Activated T-helper 1 cell treated with anti-CD3 and anti-CD28 coated beads, Interleukin-2, amount 50 U/mL, for 16 hours (primary cell): ENCODE data around the gene DDX3X.
"Not testable (repeated sequence)": the region's sequence is repeated elsewhere in the genome, so short reads cannot be mapped to it uniquely, and the experiment has no call there.

ENCODE experiments used
- DNase-seq, 2 donors: peaks; one replicate each; pipeline ENCODE4 v3.0.0-alpha.2; 2020; ENCODE audit warnings: low read depth in 1 of 2, low spot score in 1 of 2

The DDX3X gene

DNA sequence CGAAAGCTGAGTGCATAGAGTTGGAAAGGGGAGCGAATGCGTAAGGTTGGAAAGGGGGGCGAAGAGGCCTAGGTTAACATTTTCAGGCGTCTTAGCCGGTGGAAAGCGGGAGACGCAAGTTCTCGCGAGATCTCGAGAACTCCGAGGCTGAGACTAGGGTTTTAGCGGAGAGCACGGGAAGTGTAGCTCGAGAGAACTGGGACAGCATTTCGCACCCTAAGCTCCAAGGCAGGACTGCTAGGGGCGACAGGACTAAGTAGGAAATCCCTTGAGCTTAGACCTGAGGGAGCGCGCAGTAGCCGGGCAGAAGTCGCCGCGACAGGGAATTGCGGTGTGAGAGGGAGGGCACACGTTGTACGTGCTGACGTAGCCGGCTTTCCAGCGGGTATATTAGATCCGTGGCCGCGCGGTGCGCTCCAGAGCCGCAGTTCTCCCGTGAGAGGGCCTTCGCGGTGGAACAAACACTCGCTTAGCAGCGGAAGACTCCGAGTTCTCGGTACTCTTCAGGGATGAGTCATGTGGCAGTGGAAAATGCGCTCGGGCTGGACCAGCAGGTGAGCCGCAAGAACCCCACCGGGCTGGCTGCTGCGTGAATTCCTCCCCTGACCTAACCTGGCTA, at the start of gene DDX3X:
Gene DDX3X (plus strand): TSS at position 419 of the 619 bp plus-strand sequence. CDS start 91 bp downstream, at position 510.
- peak; percentile 65 to 88 for DNase-seq

DNA sequence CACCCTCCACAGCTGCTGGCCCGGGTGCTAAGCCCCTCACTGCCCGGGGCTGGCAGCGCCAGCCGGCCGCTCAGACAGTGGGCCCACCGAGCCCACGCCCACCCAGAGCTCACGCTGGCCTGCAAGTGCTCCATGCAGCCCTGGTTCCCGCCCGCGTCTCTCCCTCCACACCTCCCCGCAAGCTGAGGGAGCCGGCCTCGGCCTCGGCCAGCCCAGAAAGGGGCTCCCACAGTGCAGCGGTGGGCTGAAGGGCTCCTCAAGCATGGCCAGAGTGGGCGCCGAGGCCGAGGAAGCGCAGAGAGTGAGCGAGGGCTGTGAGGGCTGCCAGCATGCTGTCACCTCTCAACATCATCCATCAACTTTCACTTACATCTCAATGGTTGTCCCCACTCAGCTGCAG, 48.0 kb upstream of the DDX3X start:
- DNase-seq, result not testable (repeated sequence)

DNA sequence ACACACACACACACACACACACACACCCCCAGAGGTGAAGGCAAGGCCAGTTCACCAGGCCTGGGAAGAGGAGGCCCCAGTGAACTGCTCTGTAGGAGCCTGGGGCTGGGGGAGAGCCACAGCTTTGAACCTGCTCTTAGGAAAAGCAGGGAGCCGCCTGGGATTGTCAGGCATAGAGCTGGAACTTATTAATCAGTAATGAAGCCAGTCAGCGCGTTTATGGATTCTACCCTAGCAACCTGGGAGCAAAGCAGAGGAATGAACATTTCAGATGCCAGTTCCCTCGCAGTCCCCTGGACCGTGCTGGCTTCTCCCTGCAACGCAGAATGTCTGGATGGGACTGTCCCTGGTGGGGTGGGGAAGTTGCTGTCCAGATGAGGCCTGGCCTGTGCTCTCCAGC, 45.3 kb upstream of the DDX3X start:
- DNase-seq, result no peak

DNA sequence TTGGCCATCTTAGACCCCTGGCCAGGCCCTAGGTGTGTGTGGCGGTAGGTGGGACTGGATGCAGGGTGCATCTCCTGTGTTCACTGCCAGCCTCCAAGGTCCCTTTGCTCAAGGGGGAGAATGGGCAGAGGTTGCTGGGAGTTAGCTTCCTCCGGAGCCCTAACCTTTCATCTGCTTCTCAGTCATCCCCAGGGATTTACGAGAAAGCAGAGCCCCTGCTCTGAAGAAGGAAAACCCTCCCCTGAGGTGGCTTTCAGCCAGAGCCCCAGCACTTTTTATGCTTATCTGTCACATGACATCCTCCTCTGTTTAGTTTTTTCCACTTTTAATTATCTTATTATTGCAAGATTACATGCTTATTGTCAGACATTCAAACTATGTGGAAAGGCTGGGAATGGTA, 44.9 kb upstream of the DDX3X start:
- no peak for DNase-seq

DNA sequence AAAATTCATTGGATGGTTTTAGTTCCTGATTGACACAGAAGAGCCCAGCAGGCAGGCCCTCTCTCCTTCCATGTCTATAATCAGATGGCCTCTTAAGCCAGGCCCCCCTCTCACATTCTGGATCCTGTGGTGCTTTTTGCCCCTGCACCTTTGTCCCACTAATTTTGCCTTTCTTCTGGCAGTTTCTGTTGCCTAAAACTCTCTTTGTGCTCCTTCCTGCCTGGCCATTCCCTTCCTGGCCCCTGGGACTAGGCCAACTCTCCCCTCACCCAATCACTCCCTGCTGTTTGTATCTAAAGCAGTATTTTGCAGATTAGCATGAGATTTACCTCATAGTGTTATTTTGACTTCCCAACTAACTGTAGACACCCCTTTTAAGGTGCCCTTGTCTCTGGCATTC, 42.7 kb upstream of the DDX3X start:
- no peak for DNase-seq

DNA sequence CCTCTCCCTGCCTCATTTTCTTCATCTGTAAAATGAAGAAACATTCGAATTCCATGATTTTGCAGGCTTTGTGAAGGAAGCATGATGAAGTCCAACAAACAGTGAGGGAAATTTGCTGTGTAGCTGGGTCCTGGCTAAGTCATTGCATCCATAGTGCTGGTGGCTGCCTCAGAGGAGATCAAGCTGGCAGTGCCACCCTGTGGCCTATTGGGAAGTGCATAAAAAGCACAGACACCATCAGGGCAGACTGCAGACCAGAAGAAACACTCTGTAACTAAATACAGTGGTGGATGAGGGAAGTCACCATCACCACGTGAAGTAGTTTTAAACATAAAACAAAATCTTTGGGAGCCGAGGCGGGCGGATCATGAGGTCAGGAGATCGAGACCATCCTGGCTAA, 40.7 kb upstream of the DDX3X start:
- no peak for DNase-seq

DNA sequence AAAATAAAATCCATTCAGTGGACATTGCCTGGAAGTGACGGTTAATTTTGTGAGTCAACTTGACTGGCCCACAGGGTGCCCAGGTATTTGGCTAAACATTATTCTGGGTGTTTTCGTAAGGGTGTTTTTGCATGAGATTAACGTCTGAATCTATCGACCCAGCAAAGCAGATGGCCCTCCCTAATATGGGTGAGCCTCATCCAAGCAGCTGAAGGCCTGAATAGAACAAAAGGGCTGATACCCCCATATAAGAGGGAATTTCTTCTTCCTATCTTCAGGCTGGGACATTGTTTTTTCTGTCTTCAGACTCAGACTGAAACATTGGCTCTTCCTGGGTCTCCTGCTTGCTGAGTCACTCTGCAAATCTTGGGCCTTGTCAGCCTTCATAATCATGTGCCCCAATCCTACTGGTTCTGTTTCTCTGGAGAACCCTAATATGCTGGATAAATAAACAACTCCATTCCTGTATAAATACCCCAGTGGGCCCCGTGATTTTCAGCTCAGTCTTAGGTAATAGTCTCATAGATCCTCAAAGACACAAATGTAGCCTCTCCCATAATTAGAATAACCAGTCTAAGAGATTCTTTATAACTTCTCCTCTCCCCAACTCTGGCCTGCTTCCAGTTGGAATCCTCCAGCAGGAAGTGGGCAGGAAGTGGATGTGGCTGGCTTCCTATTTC, 33.1 kb upstream of the DDX3X start:
- DNase-seq, result no peak

DNA sequence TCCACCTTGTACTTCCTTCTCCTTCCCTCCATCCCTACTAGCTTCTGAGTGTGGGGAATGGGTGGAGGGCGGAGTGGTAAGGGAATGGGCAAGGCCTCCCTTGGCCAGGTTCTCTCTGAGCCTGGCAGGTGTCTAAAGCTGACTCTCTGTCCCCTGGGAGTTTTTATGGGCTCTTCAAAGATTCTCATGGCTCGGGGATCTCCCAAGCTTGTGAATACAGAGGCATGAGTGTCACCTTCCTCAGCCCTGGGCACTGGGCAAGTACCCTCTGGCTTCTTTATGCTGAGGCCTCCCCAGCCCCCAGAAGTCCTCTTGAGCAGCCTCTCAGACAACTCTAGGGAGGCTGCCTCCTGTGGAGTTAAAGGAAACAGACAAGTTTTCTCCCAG, 32.5 kb upstream of the DDX3X start:
- DNase-seq, result no peak

DNA sequence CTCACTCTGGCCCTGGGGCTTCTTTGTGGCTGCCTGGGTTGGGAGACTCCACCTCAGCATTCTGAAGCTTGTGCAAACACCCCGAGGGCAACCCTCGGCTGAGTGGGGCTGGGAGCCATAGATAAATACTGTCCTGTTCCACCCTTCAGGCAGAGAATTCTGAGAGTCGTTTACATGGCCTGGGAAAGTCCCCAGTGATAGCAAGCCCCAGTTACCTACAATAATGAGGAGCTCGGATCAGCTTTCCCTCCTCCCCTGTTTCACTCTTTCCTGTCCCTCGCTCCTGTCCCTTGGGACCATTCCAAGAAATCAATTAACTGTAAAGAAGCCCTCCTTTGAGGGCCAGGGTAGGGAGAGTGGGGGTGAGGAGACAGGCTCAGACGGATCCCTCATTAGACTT, 31.6 kb upstream of the DDX3X start:
- DNase-seq, result no peak

DNA sequence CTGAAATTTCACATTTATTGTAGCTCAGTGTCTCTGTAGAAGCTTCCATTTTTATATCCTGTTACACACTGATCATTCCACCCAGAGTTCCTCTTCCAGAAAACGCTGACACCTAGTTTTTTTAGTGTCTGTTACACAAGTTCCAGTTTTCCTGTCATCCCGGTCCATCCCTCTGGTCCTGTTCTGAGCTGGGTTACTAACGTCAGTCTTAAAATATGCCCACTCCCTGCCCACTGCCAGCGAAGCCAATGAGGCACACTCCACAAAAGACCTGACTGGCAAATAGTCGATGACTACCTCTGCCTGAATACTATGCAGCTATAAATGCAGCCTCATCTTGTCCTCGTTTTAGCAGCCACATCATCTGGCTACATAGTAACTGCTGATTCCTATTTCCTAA, 30.9 kb upstream of the DDX3X start:
- no peak for DNase-seq

DNA sequence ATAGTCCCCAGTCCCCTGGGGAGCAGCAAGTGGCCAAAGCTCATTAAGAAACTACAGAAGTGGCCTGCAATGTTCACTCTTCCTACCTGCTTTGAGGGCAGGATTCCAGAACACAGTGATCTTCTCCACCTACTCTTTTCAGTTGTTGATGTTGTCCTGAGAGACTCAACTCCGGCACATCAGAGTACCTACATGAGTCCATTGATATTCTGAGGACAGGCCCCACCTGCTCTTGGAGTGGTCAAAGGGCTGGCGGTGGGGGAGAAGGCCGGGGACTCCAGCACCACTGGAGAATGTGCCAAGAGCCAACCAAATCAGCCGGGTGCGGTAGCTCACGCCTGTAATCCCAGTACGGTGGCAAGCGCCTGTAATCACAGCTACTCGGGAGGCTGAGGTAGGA, 29.8 kb upstream of the DDX3X start:
- DNase-seq, result no peak

DNA sequence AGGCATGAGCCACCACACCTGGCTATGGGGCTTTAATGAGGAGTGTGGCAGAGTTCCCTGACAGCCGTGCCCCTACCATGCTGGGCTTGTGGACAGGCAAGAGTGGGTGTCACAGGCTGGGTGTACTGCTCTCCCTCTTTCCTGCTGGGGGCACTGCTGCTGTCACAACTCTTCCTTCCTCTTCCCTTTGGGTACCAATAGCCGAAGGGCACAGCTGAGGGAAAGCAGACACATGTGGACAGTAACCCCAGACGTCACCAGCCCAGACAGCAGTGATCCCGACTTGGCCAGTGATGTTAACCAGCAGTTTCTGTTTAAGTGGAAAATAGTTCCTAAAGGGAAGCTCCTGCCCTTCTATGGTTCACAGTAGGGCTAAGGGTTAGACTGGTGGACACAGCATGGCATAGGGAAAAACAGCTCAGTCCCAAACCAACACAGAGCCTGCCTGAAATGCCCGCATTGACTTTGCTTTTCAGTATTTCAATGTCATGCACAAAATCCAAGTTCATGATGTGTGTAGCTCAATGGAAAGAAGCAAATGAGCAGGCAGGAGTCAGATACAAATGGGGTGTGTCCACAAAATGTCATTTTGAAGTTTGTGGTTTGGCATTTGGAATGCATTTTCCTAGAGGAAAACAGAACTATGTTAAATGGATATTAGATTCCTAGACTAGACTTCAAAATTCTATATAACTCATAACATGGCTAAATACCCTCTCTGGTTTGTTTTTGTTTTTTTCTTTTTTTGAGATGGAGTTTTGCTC, 24.9 kb upstream of the DDX3X start:
- DNase-seq, result no peak

DNA sequence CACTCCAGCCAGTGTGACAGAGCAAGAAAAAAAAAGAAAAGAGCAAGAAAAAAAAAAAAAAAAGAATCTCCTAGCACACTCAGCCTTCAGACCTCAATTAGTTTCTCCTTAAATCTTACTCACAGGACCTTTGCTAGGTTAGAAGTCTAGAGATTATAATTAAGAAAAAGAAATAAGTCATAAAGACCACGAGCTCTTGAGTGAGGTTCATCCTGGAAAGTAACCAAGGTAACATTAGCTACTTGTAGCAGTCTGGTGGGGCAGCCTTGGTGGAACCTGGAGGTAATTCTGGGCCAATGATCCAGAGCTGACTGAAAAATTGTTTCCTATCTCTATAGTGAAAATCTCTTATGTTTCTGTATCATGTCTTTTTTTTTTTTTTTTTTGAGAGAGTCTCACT, 21.2 kb upstream of the DDX3X start:
- no peak for DNase-seq

DNA sequence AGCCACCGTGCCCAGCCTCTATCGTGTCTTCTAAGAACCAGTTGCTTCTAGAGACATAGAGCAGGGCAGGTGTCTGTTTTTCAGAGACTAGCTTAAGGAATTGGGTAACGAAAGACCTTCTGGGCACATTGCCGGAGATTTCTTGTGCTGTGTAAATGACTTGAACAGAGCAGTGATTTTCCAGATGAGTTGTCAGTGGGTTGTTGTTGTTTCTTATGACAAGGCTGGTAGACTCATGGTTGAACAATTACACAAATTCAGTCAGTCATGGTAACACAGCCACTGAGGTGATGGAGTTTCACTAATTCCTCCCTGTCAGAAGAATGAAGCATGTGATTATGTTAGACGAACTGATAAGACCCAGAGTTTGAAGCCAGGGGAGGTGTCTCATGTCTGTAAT, 20.5 kb upstream of the DDX3X start:
- DNase-seq, result no peak

DNA sequence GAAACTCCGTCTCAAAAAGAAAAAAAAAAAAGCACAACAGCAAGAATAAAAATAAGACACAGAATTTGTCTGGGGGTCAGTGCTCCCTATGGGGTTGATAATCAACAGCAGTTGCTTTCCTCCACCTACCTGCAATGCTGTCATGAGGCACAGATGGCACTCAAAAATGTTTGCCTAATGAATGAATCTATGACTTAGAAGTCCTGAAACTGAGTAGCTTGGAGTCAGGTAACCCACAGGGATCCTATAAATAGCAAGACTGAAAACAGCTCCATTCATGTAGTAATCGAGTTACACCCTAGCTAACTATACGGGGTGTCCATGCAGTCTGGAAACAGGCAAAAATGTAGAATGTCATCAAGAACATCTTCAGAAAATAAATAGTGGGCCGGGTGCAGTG, 19.8 kb upstream of the DDX3X start:
- DNase-seq, result no peak

DNA sequence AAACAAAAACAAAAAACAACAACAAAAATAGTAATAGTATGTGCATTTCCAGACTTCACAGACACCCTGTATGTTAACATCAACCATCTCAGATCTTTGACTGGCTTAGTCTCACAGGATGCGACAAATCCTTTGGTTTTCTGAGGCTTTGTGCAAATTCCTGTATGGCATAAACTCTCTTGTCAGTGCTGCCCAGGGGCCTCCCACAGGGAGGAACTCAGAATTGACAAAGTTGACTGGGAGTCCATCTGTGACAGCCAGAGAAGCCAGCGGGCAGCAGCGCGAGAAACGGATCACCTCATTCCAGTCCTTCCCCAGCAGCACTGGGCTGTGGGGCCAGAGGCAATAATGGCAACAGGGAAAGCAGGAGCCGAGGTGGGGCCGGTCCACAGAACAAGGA, 19.1 kb upstream of the DDX3X start:
- DNase-seq, result no peak

DNA sequence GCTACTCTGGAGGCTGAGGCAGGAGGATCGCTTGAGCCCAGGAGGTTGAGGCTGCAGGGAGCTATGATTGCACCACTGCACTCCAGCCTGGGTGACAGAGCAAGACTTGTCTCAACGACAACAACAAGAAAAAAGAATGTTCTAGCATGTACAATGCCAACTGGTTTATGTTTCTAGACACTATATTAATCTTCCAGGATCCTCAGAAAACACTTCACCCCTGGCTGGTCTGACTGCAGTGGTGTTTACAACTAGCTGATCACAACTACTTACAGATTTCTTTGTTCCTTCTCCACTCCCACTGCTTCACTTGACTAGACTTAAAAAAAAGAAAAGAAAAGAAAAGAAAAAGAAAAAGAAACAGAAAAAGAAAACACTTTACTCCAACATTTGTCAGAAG, 17.7 kb upstream of the DDX3X start:
- not testable (repeated sequence) for DNase-seq

DNA sequence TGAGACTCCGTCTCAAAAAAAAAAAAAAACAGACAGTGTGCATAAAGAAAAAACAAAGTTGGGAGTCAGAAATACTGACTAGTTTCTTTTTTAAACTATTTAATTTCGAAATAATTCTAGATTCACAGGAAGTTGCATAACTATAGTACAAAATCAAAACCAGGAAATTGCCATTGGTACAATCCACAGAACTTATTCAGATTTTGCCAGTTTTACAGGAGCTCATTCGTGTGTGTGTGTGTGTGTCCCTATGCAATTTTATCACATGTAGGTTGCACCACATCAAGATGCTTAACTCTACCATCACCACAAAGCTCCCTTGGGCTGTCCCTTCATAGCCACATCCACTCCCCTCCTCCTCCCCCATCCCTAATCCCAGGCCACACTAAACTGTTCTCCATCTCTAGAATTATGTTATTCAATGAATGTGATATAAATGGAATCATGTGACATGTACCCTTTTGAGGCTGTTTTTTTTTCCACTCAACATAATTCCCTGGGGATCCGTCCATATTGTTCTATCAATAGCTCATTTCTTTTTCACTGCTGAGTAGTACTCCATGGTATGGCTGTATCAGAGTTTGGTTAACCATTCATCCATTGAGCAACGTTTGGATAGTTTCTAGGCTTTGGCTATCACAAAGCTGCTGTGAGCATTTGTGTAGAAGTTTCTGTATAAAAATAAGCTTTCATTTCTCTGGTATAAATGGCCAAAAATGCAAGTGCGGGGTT, 16.3 kb upstream of the DDX3X start:
- no peak for DNase-seq

DNA sequence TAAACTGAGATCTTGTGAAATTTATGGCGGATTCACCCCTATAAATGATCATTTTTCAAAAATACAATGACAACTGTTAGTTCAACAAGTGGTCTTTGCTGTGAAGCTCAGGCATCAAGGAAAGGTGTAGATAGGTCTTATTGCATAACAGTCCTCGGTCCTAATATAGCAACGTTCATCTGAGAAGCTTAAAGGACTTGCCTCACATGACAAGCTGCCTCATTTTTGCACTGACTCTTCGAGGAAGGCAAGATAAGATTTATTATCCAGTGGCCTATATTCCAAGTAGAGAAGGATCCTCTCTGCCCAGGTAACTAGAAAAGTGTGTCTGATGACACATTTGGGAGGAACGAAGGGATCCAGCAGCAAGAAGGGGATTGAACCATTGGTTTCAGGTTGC, 13.6 kb upstream of the DDX3X start:
- no peak for DNase-seq

DNA sequence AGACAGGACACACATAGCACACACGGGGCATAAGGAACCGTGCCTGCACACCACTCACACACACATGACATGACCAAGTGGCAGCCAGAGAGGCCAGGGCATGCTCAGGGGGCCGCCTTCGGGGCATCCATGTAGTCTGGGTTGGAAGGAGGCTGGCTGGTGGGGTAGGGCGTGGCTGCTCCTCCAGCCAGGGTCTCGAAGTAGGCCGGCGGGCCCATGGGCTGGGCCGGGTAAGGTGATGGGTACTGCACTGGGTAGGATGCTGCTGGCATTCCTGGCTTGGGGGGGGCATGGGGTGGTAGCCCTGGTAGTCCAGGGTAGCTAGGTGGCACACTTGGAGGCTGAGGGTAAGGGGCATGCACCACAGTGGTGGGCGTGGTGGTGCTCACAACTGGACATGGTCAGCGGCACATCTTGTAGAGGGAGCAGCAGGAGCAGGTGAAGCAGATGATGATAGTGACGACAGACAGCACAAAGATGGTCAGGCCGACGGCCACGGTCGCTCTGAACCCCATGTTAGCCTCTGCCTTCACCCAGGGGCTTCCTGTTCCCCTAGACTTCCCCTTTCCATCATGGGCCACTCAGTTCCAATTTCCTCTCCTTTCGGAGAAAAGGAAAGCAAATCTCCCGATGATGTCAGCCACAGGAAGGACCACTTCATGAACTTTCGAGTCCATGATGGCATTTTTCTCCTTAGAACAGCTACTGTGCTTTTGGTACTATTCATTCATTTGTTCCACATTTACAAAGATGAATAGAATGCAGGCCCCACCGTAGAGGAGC, 10.9 kb upstream of the DDX3X start:
- no peak for DNase-seq

DNA sequence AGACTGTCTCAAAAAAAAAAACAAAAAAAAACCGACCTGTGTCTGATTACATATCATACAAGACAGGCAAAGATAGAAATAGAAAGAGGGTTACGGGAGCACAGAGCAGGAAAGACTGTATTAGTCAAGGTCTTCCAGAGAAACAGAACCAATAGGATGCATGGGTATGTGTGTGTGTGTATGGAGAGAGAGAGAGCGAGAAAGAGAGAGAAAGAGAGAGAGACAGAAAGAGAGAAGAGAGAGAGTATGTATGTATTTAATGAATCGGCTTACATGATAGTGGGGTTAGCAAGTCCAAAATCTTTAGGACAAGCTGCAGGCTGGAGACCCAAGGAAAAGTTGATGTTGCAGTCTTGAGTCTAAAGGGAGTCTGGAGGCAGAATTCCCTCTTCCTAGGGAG, 7.5 kb upstream of the DDX3X start:
- DNase-seq, result no peak
